Measurements from ENCODE around the gene GK2.

DNA sequence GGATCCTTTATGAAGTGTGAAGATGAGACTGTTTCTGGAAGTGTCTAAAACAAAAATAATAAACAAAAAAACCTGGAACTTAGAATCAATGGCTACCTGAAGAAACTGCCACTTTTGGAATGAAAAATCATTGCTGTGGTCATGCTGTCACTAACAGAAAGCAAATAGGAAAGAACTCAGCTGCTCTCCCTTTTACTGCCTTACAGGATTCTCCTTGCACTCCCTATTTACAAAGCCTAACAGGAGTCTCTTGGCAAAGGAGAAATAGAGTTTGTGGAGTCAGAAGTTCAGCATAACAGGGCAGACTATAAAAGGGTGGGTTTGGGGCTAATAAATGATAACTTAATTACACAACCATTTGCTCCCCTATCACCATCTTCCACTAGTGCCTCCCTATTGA, 19.0 kb upstream of the GK2 start:
- TF ChIP-seq, protein P1, sequence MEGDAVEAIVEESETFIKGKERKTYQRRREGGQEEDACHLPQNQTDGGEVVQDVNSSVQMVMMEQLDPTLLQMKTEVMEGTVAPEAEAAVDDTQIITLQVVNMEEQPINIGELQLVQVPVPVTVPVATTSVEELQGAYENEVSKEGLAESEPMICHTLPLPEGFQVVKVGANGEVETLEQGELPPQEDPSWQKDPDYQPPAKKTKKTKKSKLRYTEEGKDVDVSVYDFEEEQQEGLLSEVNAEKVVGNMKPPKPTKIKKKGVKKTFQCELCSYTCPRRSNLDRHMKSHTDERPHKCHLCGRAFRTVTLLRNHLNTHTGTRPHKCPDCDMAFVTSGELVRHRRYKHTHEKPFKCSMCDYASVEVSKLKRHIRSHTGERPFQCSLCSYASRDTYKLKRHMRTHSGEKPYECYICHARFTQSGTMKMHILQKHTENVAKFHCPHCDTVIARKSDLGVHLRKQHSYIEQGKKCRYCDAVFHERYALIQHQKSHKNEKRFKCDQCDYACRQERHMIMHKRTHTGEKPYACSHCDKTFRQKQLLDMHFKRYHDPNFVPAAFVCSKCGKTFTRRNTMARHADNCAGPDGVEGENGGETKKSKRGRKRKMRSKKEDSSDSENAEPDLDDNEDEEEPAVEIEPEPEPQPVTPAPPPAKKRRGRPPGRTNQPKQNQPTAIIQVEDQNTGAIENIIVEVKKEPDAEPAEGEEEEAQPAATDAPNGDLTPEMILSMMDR (IDR thresholded peaks at IDR 0.05), result no peak
- TF ChIP-seq EZH2 (IDR thresholded peaks at IDR 0.05), result no peak
